ENCODE measurements around the gene LIX1. TPM values are rescaled to one million over a fixed set of nuclear protein-coding genes. Genes with fewer than 3 reads are reported as not detected.

Gene LIX1
- total RNA-seq, 1 donor from 2014 or later = not detected

DNA sequence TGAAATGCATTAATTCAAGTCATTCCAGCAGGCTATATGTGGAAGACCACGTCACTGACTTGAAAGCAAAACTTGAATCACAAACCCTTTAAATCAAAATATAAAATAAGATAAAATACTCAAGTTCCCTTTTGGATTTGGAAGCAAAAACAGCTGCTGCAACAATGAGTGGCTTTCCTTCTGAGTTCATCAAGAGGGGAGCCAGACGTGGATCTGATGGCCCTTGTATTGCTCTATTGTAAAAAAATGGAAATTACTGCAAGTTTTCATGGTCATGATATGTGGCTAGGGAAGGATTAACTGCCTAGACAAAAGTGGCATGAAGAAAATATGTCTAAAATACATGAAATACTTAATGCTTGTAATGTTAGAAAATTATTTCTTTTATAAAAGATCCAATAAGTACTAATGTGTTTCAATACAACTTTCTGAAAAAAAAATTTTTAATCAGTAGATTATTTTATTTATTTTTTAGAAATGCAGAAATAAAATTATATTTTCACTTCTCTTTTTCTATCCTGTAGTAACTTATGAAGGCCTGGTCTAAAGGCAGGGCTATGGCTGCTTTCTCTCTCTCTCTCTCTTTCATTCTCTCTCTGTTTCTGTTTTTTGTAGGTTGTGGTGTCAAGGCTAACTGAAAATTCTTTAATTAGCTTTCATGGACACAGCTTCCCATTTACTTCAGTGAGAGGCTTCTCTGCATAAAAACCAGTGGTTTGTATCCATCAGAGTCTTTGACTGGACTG lies 24.0 kb downstream of the LIX1 start:
- TF ChIP-seq, protein P1, sequence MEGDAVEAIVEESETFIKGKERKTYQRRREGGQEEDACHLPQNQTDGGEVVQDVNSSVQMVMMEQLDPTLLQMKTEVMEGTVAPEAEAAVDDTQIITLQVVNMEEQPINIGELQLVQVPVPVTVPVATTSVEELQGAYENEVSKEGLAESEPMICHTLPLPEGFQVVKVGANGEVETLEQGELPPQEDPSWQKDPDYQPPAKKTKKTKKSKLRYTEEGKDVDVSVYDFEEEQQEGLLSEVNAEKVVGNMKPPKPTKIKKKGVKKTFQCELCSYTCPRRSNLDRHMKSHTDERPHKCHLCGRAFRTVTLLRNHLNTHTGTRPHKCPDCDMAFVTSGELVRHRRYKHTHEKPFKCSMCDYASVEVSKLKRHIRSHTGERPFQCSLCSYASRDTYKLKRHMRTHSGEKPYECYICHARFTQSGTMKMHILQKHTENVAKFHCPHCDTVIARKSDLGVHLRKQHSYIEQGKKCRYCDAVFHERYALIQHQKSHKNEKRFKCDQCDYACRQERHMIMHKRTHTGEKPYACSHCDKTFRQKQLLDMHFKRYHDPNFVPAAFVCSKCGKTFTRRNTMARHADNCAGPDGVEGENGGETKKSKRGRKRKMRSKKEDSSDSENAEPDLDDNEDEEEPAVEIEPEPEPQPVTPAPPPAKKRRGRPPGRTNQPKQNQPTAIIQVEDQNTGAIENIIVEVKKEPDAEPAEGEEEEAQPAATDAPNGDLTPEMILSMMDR (IDR thresholded peaks at IDR 0.05; ENCODE audit: insufficient read depth, low read length, poor library complexity, severe bottlenecking) = no peak
- no peaks in the 10 kb centered on the region for H3K27me3 ChIP-seq (ENCODE audit: control insufficient read depth, insufficient read depth, low read length)
- DNase-seq (ENCODE audit: low read depth) = no peak
- no peak overlapping the region for H3K4me3 ChIP-seq (ENCODE audit: low read depth, low read length)
- no peaks in the 10 kb centered on the region for H3K36me3 ChIP-seq (ENCODE audit: control insufficient read depth, insufficient read depth, low read length)

DNA sequence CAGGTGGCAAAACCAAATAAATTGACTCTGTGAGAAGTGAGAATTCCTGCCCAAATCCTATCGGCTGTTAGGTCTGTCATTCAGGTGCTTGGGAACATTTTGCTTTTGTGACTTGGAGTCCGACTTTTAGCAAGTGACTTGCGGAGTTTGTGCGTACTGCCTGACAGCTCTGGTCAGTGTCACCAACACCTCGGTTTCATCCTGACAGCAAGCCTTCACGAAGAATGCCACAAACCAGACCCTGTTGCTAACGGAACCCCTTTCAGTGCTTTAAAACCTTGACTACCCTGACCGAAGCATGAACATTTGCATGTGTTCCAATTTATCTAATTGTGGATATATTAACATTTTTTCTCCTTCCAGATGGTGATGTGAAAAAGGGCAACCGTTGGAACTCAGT lies 26.5 kb downstream of the LIX1 start:
- Histone ChIP-seq H3K36me3 (ENCODE audit: control insufficient read depth, insufficient read depth, low read length) (no peaks in the 10 kb centered on the region), H3K27me3 (ENCODE audit: control insufficient read depth, insufficient read depth, low read length) (no peaks in the 10 kb centered on the region), H3K4me3 (ENCODE audit: low read depth, low read length) (no peak overlapping the region)
- DNase-seq (ENCODE audit: low read depth) = no peak
- TF ChIP-seq, protein P1 (IDR thresholded peaks at IDR 0.05; ENCODE audit: insufficient read depth, low read length, poor library complexity, severe bottlenecking) = no peak

DNA sequence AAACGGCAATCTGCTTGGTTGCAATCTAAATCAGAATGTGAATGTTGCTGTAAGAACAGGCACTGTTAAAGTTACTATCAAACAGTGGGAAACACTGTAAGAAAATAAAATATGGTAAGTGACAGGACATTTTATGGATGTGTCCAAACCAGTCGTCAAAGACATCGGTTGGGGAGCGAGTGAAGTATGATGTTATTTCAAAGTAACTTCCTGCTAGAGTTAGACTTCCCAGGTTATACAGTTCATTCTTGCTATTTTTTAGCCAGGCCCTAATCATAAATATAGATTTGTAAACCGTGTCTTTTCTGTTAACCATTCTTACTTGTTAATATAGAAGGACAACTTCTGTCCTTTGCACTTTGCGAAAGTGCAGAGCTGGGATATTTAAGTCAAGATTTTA lies 30.2 kb downstream of the LIX1 start:
- no peaks in the 10 kb centered on the region for H3K36me3 ChIP-seq (ENCODE audit: control insufficient read depth, insufficient read depth, low read length)
- no peak overlapping the region for H3K4me3 ChIP-seq (ENCODE audit: low read depth, low read length)
- no peaks in the 10 kb centered on the region for H3K27me3 ChIP-seq (ENCODE audit: control insufficient read depth, insufficient read depth, low read length)
- DNase-seq (ENCODE audit: low read depth) = no peak
- TF ChIP-seq, protein P1 (IDR thresholded peaks at IDR 0.05; ENCODE audit: insufficient read depth, low read length, poor library complexity, severe bottlenecking) = no peak

DNA sequence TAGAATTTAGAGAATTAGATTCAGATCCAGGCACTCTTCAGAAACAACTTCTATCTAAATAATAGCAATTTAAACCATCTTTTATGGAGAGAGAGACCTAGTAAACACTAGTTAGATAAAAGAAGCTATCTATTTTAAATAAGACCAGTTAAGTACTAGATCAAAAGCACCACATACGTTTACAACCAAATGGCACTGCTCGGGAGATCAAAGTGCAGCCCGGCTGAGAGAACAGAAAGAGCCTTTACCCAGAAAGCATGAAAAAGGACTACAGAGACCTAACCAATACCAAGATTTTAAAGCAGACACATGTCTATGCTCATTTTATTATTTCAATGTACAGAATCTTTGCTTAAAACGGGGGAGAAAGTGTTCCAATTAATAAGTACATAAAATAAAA lies 30.8 kb downstream of the LIX1 start:
- H3K27me3 ChIP-seq (ENCODE audit: control insufficient read depth, insufficient read depth, low read length) = no peaks in the 10 kb centered on the region
- TF ChIP-seq, protein P1 (IDR thresholded peaks at IDR 0.05; ENCODE audit: insufficient read depth, low read length, poor library complexity, severe bottlenecking) = no peak

DNA sequence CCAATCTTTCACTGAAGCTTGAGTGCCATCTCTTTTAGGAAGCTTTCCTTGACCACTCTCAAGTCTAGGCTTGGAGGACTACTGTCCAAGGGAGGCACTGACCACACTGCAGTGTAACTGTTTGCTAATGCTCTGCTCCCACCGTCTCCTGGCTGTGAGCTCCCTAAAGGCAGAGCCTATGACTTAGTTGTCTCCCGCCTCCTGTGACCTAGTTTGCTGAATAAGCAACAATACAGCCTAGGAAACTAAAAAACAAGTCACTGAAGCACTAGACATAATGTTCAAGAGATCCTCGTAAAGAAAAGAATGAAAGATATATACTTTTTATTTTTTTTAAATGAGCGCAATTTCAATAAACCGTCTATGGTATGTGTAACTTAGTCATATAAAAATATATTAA lies 31.4 kb downstream of the LIX1 start:
- TF ChIP-seq, protein P1 (IDR thresholded peaks at IDR 0.05; ENCODE audit: insufficient read depth, low read length, poor library complexity, severe bottlenecking) = no peak
- Histone ChIP-seq H3K4me3 (ENCODE audit: low read depth, low read length) (no peak overlapping the region), H3K36me3 (ENCODE audit: control insufficient read depth, insufficient read depth, low read length) (no peaks in the 10 kb centered on the region), H3K27me3 (ENCODE audit: control insufficient read depth, insufficient read depth, low read length) (no peaks in the 10 kb centered on the region)
- DNase-seq (ENCODE audit: low read depth) = no peak

More for the DNA sequence above, 30.8 kb downstream of the LIX1 start:
- no peak overlapping the region for H3K4me3 ChIP-seq (ENCODE audit: low read depth, low read length)
- DNase-seq (ENCODE audit: low read depth) = no peak
- no peaks in the 10 kb centered on the region for H3K36me3 ChIP-seq (ENCODE audit: control insufficient read depth, insufficient read depth, low read length)

DNA sequence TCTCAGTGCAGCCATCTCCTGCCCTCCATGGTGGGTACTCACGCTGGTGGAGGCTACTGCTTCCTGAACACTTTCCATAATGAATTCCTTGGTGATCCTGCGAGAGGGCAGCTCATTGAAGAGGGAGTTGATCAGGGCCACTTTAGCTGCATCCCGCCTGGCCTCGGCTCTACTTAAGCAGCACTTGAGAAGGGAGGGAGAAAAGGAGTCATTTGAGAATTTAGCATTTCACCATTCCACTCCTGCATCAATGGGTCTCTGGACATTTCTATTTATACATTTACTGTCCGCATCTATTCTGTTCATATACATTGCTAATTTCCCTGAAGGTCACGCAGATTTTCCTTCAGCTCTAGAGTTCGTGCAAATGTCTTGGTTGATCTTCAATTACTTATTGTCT lies 35.1 kb downstream of the LIX1 start:
- no peak for DNase-seq (ENCODE audit: low read depth)
- Histone ChIP-seq H3K4me3 (ENCODE audit: low read depth, low read length) (no peak overlapping the region), H3K36me3 (ENCODE audit: control insufficient read depth, insufficient read depth, low read length) (no peaks in the 10 kb centered on the region), H3K27me3 (ENCODE audit: control insufficient read depth, insufficient read depth, low read length) (no peaks in the 10 kb centered on the region)
- TF ChIP-seq, protein P1 (IDR thresholded peaks at IDR 0.05; ENCODE audit: insufficient read depth, low read length, poor library complexity, severe bottlenecking) = no peak
